HG03354 (cell line): Measurements from ENCODE around the gene THSD7B.
A peak's percentile ranks its signal among the peaks of the same experiment; 100 is the strongest.

Experiments used
- ATAC-seq: cut with Tn5 transposase; IDR thresholded peaks from one replicate; pipeline ENCODE4 v1.9.1; 2021; ENCODE audit warnings: mild to moderate bottlenecking; ENCODE audit not compliant: unreplicated experiment, poor library complexity, severe bottlenecking

THSD7B gene

DNA sequence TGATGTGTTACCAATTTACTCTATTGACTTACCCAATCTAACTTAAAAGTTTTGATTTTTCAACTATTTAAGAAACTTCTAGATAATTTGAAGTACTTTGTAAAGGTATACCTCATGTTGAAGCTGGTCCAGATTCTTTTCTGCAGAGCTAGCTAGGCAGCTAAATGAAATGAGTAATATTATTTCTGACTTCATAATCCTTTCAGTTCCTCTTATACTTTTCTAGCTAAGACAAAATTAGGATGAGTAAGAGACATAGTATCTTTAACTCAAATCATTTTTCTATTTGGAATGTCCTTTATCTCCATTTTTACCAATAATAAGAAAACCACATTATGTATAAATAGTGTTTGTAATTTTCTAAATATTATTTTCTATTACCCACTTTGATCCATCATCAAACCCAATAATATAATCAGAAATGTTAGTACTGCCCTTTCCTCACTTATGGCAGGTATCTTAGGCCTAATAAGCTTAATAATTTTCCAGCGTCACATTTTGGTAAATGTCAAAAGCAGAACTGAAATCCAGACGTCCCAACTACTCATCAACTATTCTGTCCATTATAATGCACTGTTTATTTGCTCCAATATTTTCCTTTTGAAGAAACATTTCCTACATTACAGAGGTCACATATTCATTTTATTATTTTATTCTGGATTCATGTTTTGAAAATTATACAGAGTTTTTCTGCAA, 456.6 kb downstream of the THSD7B start:
- ATAC-seq: peak; percentile 72

DNA sequence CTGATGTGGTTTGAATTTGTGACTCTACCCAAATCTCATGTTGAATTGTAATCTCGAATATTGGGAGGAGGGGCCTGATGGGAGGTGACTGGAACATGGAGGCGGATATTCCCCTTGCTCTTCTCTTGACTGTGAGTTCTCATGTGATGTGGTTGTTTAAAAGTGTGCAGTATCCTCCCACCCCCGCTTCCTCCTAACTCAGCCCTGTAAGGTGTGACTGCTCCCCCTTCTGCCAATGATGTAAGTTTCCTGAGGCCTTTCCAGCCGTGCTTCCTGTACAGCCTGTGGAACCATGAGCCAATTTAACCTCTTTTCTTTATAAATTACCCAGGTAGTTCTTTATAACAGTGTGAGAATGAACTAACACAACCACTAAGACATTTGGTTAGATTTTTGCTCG, 458.4 kb downstream of the THSD7B start:
- ATAC-seq: no peak

GRCh38 chr2:137228566-137228965, 463.2 kb downstream of the THSD7B start:
- ATAC-seq: no peak

DNA sequence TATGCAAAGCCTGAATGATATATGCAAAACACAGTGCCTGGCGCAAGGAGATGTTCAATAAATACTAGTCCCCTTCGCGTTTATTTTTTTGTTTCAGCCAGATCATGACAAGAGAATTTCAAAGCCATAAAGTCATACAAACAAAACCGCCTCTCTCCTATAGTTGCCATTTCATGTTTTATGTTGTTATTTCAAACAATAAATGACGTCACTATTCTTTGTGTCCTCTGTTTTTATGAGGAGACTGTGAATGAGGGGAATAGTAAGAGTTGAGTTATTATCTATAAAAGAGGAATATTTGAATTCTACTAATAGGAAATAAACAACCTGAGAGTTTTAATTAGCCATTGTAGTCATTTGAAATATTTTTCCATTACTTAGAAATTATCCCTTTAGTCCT, 464.5 kb downstream of the THSD7B start:
- ATAC-seq: no peak

DNA sequence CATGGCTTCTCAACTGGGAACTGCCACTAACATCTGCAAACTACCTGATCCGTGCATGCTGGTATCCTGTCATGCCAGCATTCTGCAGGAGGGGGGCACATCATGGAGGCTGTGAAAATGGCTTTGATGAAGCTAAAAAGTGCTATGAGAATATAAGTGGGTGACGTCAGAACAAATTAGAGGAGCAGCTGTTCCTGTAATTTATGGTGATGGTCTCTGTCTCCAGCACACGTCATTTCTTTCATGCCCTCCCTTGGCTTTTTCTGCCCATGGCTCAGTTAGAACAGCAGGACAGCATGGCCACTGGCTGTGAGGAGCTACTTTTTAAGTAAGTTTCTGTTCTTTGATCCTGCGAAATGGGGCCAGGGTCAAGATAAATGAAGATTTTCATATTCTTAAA, 466.3 kb downstream of the THSD7B start:
- ATAC-seq: no peak

- ATAC-seq: no peak
Measured at GRCh38 chr2:137232076-137232475, 466.7 kb downstream of the THSD7B start.

DNA sequence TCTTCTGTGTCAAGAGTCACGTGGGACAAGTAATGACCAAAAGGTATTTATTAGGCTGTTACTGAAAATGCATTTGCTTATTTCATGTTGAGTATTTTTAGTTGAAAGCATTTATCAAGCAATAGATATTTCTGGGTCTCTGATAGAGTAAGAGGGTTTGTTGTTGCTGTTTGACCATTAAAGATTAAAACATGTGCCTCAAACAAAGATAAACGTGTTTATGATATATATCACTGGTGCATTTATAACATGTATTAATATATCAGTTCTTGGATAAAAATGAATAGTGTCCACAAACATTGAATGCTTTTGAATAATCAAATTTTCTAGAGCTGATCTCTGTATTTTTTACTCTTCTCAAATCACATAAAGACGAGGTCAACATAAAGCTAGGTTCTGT, 467.7 kb downstream of the THSD7B start:
- no peak for ATAC-seq

DNA sequence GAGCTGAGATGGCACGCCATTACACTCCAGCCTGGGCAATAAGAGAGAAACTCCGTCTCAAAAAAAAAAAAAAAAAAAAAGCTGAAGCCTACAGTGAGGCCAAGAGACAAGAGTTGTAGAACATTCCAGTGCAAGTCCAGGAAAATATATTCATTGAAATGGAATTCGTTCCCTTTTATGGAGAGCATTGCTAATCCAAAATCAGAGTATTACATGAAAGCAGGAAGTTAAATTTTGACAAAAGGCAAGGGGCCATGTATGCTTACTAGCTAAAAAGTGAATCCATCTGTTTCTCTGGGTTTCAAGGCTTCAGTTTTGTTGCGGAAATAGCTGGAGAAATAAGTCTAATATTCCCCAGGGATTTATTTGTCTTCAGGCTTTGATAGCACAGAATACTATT, 471.7 kb downstream of the THSD7B start:
- no peak for ATAC-seq

DNA sequence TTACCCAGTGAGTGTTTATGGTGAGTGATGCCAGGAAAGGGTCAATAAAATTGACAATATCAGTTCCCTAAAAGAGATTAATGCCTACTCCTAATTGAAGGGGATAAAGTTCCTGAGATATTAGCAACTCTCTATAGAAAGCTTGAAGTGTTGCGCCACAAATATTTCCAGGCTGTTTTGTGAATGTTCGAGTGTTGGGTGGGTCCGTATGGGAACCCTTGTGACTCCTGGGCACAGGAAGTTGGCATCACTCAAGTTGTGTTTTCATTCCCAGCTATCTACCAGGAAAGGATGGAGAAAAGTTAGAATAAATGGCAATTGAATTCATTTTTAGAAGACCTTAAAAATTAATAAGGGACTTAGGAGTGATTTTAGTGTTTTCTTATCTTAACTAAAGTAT, 472.7 kb downstream of the THSD7B start:
- no peak for ATAC-seq

- ATAC-seq: no peak
Measured at GRCh38 chr2:137249463-137250130, 484.3 kb downstream of the THSD7B start.

DNA sequence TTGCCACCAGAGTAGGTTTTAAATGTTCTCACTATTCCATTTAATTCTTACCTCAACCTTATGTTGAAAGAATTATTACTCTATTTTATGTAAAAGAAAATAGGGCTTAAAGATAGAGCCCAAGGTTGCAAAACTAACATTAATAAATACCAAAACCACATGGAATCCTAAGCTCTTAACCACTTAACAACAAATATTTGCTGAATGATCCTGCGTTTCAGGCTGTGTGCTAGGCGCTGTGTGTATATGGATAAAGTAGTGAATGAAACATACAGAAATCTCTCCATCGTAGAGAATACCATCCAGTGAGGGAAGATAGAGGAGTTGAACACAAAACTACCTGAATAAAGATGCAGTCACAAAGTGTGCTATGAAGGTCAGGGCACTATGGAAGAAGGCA, 485.1 kb downstream of the THSD7B start:
- ATAC-seq: no peak

GRCh38 chr2:137251045-137251444, 485.7 kb downstream of the THSD7B start:
- ATAC-seq: no peak

DNA sequence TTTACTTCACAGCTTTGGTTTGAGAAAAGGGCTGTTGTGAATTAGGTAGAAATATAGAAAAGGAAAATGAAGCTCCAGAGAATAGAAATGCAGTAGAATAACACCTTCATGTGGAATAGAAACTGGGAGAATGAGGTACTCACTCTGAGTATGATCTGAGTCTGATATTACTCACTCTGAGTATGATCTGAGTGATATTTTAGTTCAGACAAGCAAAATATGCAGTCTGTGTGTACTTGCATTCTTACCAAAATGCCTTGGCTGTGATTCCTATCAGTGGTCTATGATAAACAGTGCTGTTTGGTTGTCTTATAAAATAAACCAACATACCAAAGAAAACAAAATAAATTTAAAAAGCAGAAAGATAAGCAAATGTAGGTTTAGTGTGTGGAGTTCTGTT, 487.6 kb downstream of the THSD7B start:
- no peak for ATAC-seq

GRCh38 chr2:137254052-137254451, 488.7 kb downstream of the THSD7B start:
- ATAC-seq: no peak

DNA sequence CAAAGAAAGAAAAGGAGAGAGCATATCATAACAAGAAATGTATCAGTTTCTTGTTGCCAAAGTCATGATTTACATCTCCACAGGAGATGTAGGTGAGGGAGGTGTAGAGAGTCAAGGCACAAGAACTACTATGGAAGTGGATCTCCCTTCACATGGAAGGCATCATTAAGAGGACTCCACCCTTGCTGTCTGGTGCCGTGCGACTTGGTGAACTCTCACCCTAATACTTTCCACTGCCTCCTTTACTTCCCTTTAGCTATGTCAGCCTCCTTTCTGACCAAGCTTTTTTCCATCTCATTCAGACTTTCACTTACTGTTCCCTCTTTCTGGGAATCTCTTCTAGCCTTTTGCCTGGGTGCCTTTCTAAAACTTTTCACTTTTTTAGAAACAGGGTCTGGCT, 490.0 kb downstream of the THSD7B start:
- no peak for ATAC-seq

DNA sequence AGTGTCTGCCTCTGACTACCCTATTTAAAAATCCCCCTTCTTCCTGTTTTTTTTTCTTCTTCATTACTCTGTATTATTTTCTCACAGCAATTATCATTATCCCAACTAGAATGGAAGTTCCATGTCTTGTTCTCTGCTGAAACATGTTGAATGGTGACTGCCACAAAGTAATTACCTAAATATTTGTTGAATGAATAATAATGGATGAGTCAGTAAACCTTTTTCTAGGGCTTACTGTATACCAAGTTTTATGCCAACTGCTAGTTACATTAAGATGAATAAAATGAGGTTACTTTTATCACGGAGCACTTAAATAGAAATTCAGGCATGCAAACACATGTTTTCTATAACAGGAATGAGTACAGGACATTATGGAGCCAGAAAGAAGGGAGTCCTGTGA, 490.6 kb downstream of the THSD7B start:
- no peak for ATAC-seq

GRCh38 chr2:137261881-137262585, 496.7 kb downstream of the THSD7B start:
- no peak for ATAC-seq

- ATAC-seq: no peak
Measured at GRCh38 chr2:137262594-137262993, 497.2 kb downstream of the THSD7B start.

DNA sequence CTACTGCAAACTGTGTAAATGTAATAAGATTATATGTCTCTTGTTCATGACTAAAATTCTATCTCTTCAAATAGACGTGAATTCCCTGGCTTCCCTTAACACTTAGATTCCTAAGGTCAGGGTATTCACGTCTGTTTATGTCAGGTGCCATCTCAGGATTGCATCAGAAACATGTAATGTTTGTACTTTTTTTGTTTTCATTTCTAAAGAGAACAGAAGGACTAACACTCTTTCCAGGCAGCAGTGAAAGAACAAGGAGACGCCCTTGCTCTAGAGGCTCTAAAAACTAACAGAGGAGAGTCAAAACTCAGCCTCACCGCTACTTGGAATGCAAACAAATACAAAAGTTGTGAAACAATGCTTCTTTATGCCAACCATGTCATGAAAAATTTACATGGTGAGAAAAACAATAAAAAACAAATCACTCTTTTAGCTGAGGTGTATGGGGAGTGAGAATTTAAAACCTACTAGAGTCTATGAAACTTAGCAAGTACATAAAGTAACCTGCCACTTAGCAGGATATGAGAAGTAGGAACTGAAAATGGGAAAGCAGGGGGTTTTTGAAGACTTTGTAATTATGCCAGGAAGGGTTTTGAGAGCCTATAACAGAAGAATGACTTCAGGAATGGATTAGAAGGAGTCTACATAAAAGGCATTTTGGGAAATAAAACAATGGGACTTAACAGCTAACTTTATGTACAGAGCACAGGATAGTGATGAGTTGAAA, 522.7 kb downstream of the THSD7B start:
- ATAC-seq: no peak

GRCh38 chr2:137291836-137292570, 526.7 kb downstream of the THSD7B start:
- no peak for ATAC-seq
